Neural cell (in vitro differentiated cells): ENCODE measurements around the gene OXER1.

Source experiments
- EP300 ChIP-seq: fragments of 450-650 bp; conservative IDR thresholded peaks from 2 replicates; pipeline ENCODE4 v1.6.1; 2014; ENCODE audit warnings: antibody characterized with exemption, mild to moderate bottlenecking, moderate library complexity; ENCODE audit not compliant: poor library complexity, severe bottlenecking
- TF ChIP-seq, protein P1 (sequence below): fragments of 450-650 bp; IDR thresholded peaks from 2 replicates; pipeline ENCODE4 v1.5.1; 2014; ENCODE audit warnings: antibody characterized with exemption, mild to moderate bottlenecking, moderate library complexity; ENCODE audit not compliant: poor library complexity, severe bottlenecking

DNA sequence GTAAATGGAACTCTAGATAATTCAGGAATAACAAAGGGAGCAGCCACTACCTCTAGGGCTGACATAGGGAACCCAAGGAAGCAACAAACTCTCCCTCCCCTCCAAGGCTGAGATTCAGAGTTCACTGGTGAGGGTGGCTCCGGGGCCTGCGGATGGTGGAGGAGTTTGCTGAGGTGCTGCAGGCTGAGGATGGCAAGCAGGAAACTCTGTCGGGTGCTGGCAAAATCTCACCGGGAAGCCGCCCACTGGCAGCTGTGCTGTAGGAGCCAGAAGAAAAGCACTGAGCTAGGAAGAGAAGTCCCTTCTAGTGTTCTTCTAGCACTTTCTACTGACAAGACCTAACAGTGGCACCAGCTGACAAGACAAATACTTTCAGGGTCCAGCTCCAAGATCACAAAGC lies 41.0 kb upstream of the OXER1 start:
- no peak for TF ChIP-seq EP300
- TF ChIP-seq, protein P1, sequence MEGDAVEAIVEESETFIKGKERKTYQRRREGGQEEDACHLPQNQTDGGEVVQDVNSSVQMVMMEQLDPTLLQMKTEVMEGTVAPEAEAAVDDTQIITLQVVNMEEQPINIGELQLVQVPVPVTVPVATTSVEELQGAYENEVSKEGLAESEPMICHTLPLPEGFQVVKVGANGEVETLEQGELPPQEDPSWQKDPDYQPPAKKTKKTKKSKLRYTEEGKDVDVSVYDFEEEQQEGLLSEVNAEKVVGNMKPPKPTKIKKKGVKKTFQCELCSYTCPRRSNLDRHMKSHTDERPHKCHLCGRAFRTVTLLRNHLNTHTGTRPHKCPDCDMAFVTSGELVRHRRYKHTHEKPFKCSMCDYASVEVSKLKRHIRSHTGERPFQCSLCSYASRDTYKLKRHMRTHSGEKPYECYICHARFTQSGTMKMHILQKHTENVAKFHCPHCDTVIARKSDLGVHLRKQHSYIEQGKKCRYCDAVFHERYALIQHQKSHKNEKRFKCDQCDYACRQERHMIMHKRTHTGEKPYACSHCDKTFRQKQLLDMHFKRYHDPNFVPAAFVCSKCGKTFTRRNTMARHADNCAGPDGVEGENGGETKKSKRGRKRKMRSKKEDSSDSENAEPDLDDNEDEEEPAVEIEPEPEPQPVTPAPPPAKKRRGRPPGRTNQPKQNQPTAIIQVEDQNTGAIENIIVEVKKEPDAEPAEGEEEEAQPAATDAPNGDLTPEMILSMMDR = no peak
